RWPE1 (cell line): ENCODE data around the gene ATG7.

ENCODE experiments used
- CTCF ChIA-PET: fragments of 350-600 bp; sonication (Branson Sonifier 250); formaldehyde crosslinking; extraction: SDS; loops from one replicate; lab custom pipeline; 2021; lab: Yijun Ruan, JAX
- POLR2A ChIA-PET: fragments of 400-600 bp; formaldehyde crosslinking; extraction: SDS; loops from one replicate; lab custom pipeline; 2020; ENCODE audit warnings: antibody characterized with exemption; ENCODE audit not compliant: low non-redundant PET; lab: Yijun Ruan, JAX
- DNase-seq: peaks from one replicate; pipeline ENCODE4 v3.0.0; 2012; ENCODE audit warnings: low spot score
- H3K27ac ChIP-seq: fragments of 450-650 bp; 2 replicates; pipeline ENCODE4 v1.5.1; 2017
- CTCF ChIP-seq: fragments of 450-650 bp; conservative IDR thresholded peaks from 2 replicates; pipeline ENCODE4 v1.5.1; 2017; ENCODE audit warnings: low read depth, mild to moderate bottlenecking

ATG7 gene

GRCh38 chr3:11300970-11301369 lies 28.8 kb downstream of the ATG7 start:
- ChIA-PET CTCF (no interaction called here), POLR2A (no interaction called here)
- DNase-seq: no peak
- H3K27ac ChIP-seq: no peak overlapping the region
- no peak for TF ChIP-seq CTCF

GRCh38 chr3:11302444-11302843 lies 30.2 kb downstream of the ATG7 start:
- H3K27ac ChIP-seq: no peak overlapping the region
- POLR2A ChIA-PET: no interaction called here
- no peak for TF ChIP-seq CTCF
- DNase-seq: no peak
- CTCF ChIA-PET: no interaction called here

GRCh38 chr3:11304175-11304574 lies 32.0 kb downstream of the ATG7 start:
- ChIA-PET POLR2A (no interaction called here), CTCF (interaction anchor here (0.5 kb wide), 1 partner anchor 68 kb away, joined by 4 read pairs; no protein-coding TSS in a partner anchor)
- DNase-seq: no peak
- TF ChIP-seq CTCF: no peak
- H3K27ac ChIP-seq: no peak overlapping the region

GRCh38 chr3:11305509-11305908 lies 33.3 kb downstream of the ATG7 start:
- H3K27ac ChIP-seq: no peak overlapping the region
- ChIA-PET POLR2A (no interaction called here), CTCF (no interaction called here)
- TF ChIP-seq CTCF: no peak
- DNase-seq: no peak

- no peak for DNase-seq
- POLR2A ChIA-PET: no interaction called here
Observed at GRCh38 chr3:11306817-11307589, 34.8 kb downstream of the ATG7 start.

GRCh38 chr3:11307830-11308432 lies 35.7 kb downstream of the ATG7 start:
- TF ChIP-seq CTCF: no peak
- ChIA-PET CTCF (no interaction called here), POLR2A (no interaction called here)
- H3K27ac ChIP-seq: no peak overlapping the region
- DNase-seq: no peak

More at GRCh38 chr3:11306817-11307589, 34.8 kb downstream of the ATG7 start:
- CTCF ChIA-PET: interaction anchor here (0.5 kb wide), 1 partner anchor 33 kb away, joined by 4 read pairs; no protein-coding TSS in a partner anchor
- TF ChIP-seq CTCF: no peak
- no peak overlapping the region for H3K27ac ChIP-seq
